ENCODE measurements around the gene ZCCHC2. TPM values are rescaled to one million over a fixed set of nuclear protein-coding genes. Genes with fewer than 3 reads are reported as not detected.

The ZCCHC2 gene
- total RNA-seq, 1 experiment from 2014 or later = 12.4 TPM

- peaks cover 5% of the 10 kb centered on the region for H3K27me3 Mint-ChIP-seq (ENCODE audit: low read depth)
- WGBS (ENCODE audit: extremely low coverage, insufficient read length, low lambda C conversion rate) = no CpG with 5 or more reads among the region's 9 CpGs
Measured at GRCh38 chr18:62607708-62608428, 85.0 kb downstream of the ZCCHC2 start.

More at GRCh38 chr18:62607708-62608428, 85.0 kb downstream of the ZCCHC2 start:
- Histone ChIP-seq H3K79me2 (ENCODE audit: insufficient read depth, low read length) (no peaks in the 10 kb centered on the region), H3K9me3 (ENCODE audit: control insufficient read depth, low read depth, low read length) (no peaks in the 10 kb centered on the region), H3K9ac (ENCODE audit: extremely low read depth, insufficient read length, low read length) (no peak overlapping the region), H2AFZ (ENCODE audit: low read length) (no peak overlapping the region), H3K4me2 (ENCODE audit: insufficient read depth, insufficient read length, low read length) (no peak overlapping the region), H3K4ac (ENCODE audit: low read depth, low read length) (no peak overlapping the region), H2BK12ac (ENCODE audit: insufficient read length, low read depth, low read length) (no peak overlapping the region), H3K27me3 (ENCODE audit: insufficient read depth, low read length) (no peaks in the 10 kb centered on the region), H3K14ac (ENCODE audit: insufficient read depth, low read length) (no peak overlapping the region), H2BK120ac (ENCODE audit: low read depth, low read length, poor library complexity, severe bottlenecking) (no peak overlapping the region), H4K5ac (ENCODE audit: insufficient read length, low read depth, low read length) (no peak overlapping the region), H3K27ac (ENCODE audit: insufficient read length, low read depth, low read length) (no peak overlapping the region), H3K23ac (ENCODE audit: insufficient read length, low read depth, low read length) (no peak overlapping the region), H4K91ac (ENCODE audit: insufficient read length, low read depth, low read length) (no peak overlapping the region), H3T11ph (ENCODE audit: low read length) (no peak overlapping the region), H3K56ac (ENCODE audit: insufficient read length, low read depth, low read length) (no peak overlapping the region), H3K79me1 (ENCODE audit: insufficient read depth, low read depth, low read length, poor library complexity, severe bottlenecking) (no peaks in the 10 kb centered on the region), H4K8ac (replicated peaks; ENCODE audit: insufficient read length, low read depth, low read length) (no peak overlapping the region), H4K20me1 (ENCODE audit: control insufficient read depth, insufficient read depth, insufficient read length) (no peaks in the 10 kb centered on the region), H3K4me1 (ENCODE audit: insufficient read depth, low read length) (peaks cover 4% of the 10 kb centered on the region; the same call in 1 of the 2 replicates), H2BK15ac (ENCODE audit: low read depth, low read length) (no peak overlapping the region), H2BK5ac (ENCODE audit: insufficient read length, low read length) (no peak overlapping the region), H3K18ac (ENCODE audit: insufficient read length, low read depth, low read length) (no peak overlapping the region), H2AK5ac (ENCODE audit: insufficient read length, low read length) (no peak overlapping the region), H2BK20ac (ENCODE audit: low read depth, low read length, poor library complexity, severe bottlenecking) (no peak overlapping the region), H3K23me2 (ENCODE audit: insufficient read length, low read depth, low read length, poor library complexity, severe bottlenecking) (no peaks in the 10 kb centered on the region)
- Mint-ChIP-seq H3K36me3 (ENCODE audit: insufficient read depth in 1 of 3, low read depth in 3 of 3) (no peaks in the 10 kb centered on the region; a peak in 1 of 7 replicates), H3K4me1 (peaks cover 27 to 38% of the 10 kb centered on the region in 2 experiments), H3K9me3 (no peaks in the 10 kb centered on the region), H3K4me3 (no peak overlapping the region), H3K27ac (no peak overlapping the region)
- TF ChIP-seq CTCF (conservative IDR thresholded peaks at IDR 0.05) = no peak
- no peak for DNase-seq

Data from H9 (cell line).